SK-N-SH treated with all-trans-retinoic acid at 6 μM for 48 hours (cell line): Measurements from ENCODE around the gene ZNF219.

ENCODE experiments used
- ATAC-seq: fragments of 200-7000 bp; cut with Tn5 transposase; 3 replicates; pipeline ENCODE4 v1.9.1; 2020; ENCODE audit warnings: mild to moderate bottlenecking, moderate library complexity
- ARNTL ChIP-seq: fragments of 450-650 bp; formaldehyde crosslinking; IDR thresholded peaks from 2 replicates; pipeline ENCODE4 v1.5.0; 2020; ENCODE audit warnings: low read depth, mild to moderate bottlenecking, moderate library complexity, borderline replicate concordance
- BACH2 ChIP-seq: fragments of 250-450 bp; sonication (Bioruptor Pico); IDR thresholded peaks from 2 replicates; pipeline ENCODE4 v1.9.0; 2021; ENCODE audit warnings: mild to moderate bottlenecking, borderline replicate concordance
- CREB5 ChIP-seq: fragments of 250-450 bp; sonication (Bioruptor Pico); IDR thresholded peaks from 2 replicates; pipeline ENCODE4 v1.5.1; 2020; ENCODE audit warnings: low read depth, mild to moderate bottlenecking, moderate library complexity
- CSDC2 ChIP-seq: fragments of 250-450 bp; sonication (Bioruptor Pico); IDR thresholded peaks from 2 replicates; pipeline ENCODE4 v1.5.0; 2020; ENCODE audit warnings: mild to moderate bottlenecking, moderate library complexity
- CSRNP3 ChIP-seq: fragments of 250-450 bp; sonication (Bioruptor Pico); IDR thresholded peaks from 2 replicates; pipeline ENCODE4 v1.5.1; 2021; ENCODE audit warnings: mild to moderate bottlenecking, moderate library complexity
- ESRRG ChIP-seq: fragments of 250-450 bp; sonication (Bioruptor Pico); IDR thresholded peaks from 2 replicates; pipeline ENCODE4 v1.6.1; 2021; ENCODE audit warnings: mild to moderate bottlenecking
- ISL1 ChIP-seq: fragments of 250-450 bp; sonication (Bioruptor Pico); IDR thresholded peaks from 2 replicates; pipeline ENCODE4 v2.1.2; 2022; ENCODE audit warnings: mild to moderate bottlenecking, moderate library complexity
- OSR1 ChIP-seq: fragments of 250-450 bp; sonication (Bioruptor Pico); IDR thresholded peaks from 2 replicates; pipeline ENCODE4 v1.8.0; 2022; ENCODE audit warnings: moderate library complexity, mild to moderate bottlenecking, inconsistent platforms
- PATZ1 ChIP-seq: fragments of 250-450 bp; sonication (Bioruptor Pico); IDR thresholded peaks from 2 replicates; pipeline ENCODE4 v1.8.0; 2020; ENCODE audit warnings: mild to moderate bottlenecking, moderate library complexity, borderline replicate concordance
- POU6F1 ChIP-seq: fragments of 250-450 bp; sonication (Bioruptor Pico); IDR thresholded peaks from 2 replicates; pipeline ENCODE4 v1.8.0; 2021; ENCODE audit warnings: low read depth, mild to moderate bottlenecking, moderate library complexity, borderline replicate concordance
- PPARA ChIP-seq: fragments of 250-450 bp; sonication (Bioruptor Pico); IDR thresholded peaks from 2 replicates; pipeline ENCODE4 v1.5.0; 2020; ENCODE audit warnings: mild to moderate bottlenecking, borderline replicate concordance
- RARB ChIP-seq: fragments of 250-450 bp; sonication (Bioruptor Pico); IDR thresholded peaks from 2 replicates; pipeline ENCODE4 v1.8.0; 2021; ENCODE audit warnings: mild to moderate bottlenecking, moderate library complexity
- SNAI2 ChIP-seq: fragments of 250-450 bp; sonication (Bioruptor Pico); IDR thresholded peaks from 2 replicates; pipeline ENCODE4 v1.5.0; 2020; ENCODE audit warnings: mild to moderate bottlenecking, moderate library complexity
- TCF4 ChIP-seq: fragments of 250-450 bp; sonication (Bioruptor Pico); IDR thresholded peaks from 2 replicates; pipeline ENCODE4 v1.8.0; 2021; ENCODE audit warnings: mild to moderate bottlenecking, moderate library complexity, borderline replicate concordance
- TOX ChIP-seq: fragments of 250-450 bp; sonication (Bioruptor Pico); IDR thresholded peaks from 2 replicates; pipeline ENCODE4 v1.8.0; 2021; ENCODE audit warnings: mild to moderate bottlenecking, moderate library complexity, borderline replicate concordance
- TSHZ2 ChIP-seq: fragments of 250-450 bp; sonication (Bioruptor Pico); IDR thresholded peaks from 2 replicates; pipeline ENCODE4 v1.5.0; 2020; ENCODE audit warnings: mild to moderate bottlenecking, moderate library complexity
- ZC3H10 ChIP-seq: fragments of 250-450 bp; sonication (Bioruptor Pico); IDR thresholded peaks from 2 replicates; pipeline ENCODE4 v1.5.1; 2021; ENCODE audit warnings: mild to moderate bottlenecking, moderate library complexity
- ZFP30 ChIP-seq: fragments of 450-650 bp; formaldehyde crosslinking; IDR thresholded peaks from 2 replicates; pipeline ENCODE4 v1.5.0; 2022; ENCODE audit warnings: mild to moderate bottlenecking, moderate library complexity
- ZNF565 ChIP-seq: fragments of 450-650 bp; formaldehyde crosslinking; conservative IDR thresholded peaks from 2 replicates; pipeline ENCODE4 v1.5.0; 2020; ENCODE audit warnings: low read depth, mild to moderate bottlenecking, moderate library complexity
- ZNF70 ChIP-seq: fragments of 450-650 bp; formaldehyde crosslinking; IDR thresholded peaks from 2 replicates; pipeline ENCODE4 v1.5.0; 2020; ENCODE audit warnings: mild to moderate bottlenecking, moderate library complexity
- ZNF8 ChIP-seq: fragments of 450-650 bp; formaldehyde crosslinking; IDR thresholded peaks from 2 replicates; pipeline ENCODE4 v1.5.0; 2020; ENCODE audit warnings: mild to moderate bottlenecking, moderate library complexity

ZNF219 gene

GRCh38 chr14:21057803-21058675 is 40.4 kb downstream of the ZNF219 start, which contains the start of gene RNASE8:
Gene RNASE8 (plus strand): TSS chr14:21057822. CDS start chr14:21057893, 71 bp downstream.
- ATAC-seq: no peak
- TF ChIP-seq ARNTL (CRISPR knock-in tag) (no peak), TSHZ2 (CRISPR knock-in tag) (no peak), PATZ1 (CRISPR knock-in tag) (no peak), ZNF70 (CRISPR knock-in tag) (no peak), ISL1 (CRISPR knock-in tag) (no peak), ZNF8 (CRISPR knock-in tag) (no peak), RARB (CRISPR knock-in tag) (no peak), TCF4 (CRISPR knock-in tag) (no peak), CSRNP3 (CRISPR knock-in tag) (no peak), CREB5 (no peak), SNAI2 (CRISPR knock-in tag) (no peak), POU6F1 (CRISPR knock-in tag) (no peak), ESRRG (CRISPR knock-in tag) (no peak), CSDC2 (CRISPR knock-in tag) (no peak), TOX (no peak), BACH2 (CRISPR knock-in tag) (no peak)

- no peak for ATAC-seq
- no peak for TF ChIP-seq TCF4 (CRISPR knock-in tag)
Observed at GRCh38 chr14:21056520-21057163, 41.8 kb downstream of the ZNF219 start.

GRCh38 chr14:21055432-21056117 is 42.9 kb downstream of the ZNF219 start:
- ATAC-seq: no peak
- TF ChIP-seq RARB (CRISPR knock-in tag): no peak
- TF ChIP-seq ESRRG (CRISPR knock-in tag): no peak
- TF ChIP-seq PATZ1 (CRISPR knock-in tag): no peak
- TF ChIP-seq POU6F1 (CRISPR knock-in tag): no peak
- TF ChIP-seq ZNF565 (CRISPR knock-in tag): no peak
- no peak for TF ChIP-seq PPARA (CRISPR knock-in tag)
- no peak for TF ChIP-seq CSDC2 (CRISPR knock-in tag)
- no peak for TF ChIP-seq SNAI2 (CRISPR knock-in tag)
- TF ChIP-seq OSR1 (CRISPR knock-in tag): no peak
- TF ChIP-seq ISL1 (CRISPR knock-in tag): no peak
- TF ChIP-seq ZNF8 (CRISPR knock-in tag): no peak
- TF ChIP-seq TOX: no peak
- no peak for TF ChIP-seq ZNF70 (CRISPR knock-in tag)
- TF ChIP-seq ZFP30 (CRISPR knock-in tag): no peak
- TF ChIP-seq ZC3H10: no peak
